Glomerular endothelial cell (primary cell): ENCODE measurements around the gene ASIC3. TPM values are rescaled to one million over a fixed set of nuclear protein-coding genes. Genes with fewer than 3 reads are reported as not detected.
"Not testable (repeated sequence)": the region's sequence is repeated elsewhere in the genome, so short reads cannot be mapped to it uniquely, and the experiment has no call there.

Experiments used
- DNase-seq: peaks from one replicate; pipeline ENCODE4 v3.0.0-alpha.2; 2011; ENCODE audit warnings: low read depth, low spot score; ENCODE audit errors: extremely low read depth
- total RNA-seq: library from RNA; depleted of rRNA; stranded (reverse); fragments of >200 nt; gene quantifications from 2 replicates; pipeline ENCODE4 v1.2.3, GENCODE V29; 2015

Gene ASIC3
- total RNA-seq, 1 donor from 2014 or later, result 1.6 TPM

- no peak for DNase-seq
These were observed 15.1 kb upstream of the ASIC3 start for GRCh38 chr7:151032936-151033863.

GRCh38 chr7:151033864-151034249, 14.5 kb upstream of the ASIC3 start:
- no peak for DNase-seq

- no peak for DNase-seq
These were observed 13.9 kb upstream of the ASIC3 start for GRCh38 chr7:151034312-151035025.

GRCh38 chr7:151035026-151035717, 13.2 kb upstream of the ASIC3 start:
- no peak for DNase-seq

DNA sequence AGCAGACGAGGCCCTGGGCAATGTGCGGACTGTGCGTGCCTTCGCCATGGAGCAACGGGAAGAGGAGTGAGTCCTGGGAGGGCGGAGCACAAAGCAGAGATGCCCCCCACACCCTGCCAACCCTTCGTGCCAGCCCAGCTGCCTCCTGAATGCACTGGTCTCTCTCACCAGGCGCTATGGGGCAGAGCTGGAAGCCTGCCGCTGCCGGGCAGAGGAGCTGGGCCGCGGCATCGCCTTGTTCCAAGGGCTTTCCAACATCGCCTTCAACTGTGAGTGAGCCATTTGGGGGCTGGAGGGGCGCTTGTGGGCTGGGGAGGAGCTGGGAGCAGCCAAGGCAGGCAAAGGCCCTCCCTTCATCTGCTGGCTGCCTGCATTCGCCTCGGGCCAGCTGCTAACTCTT, 12.4 kb upstream of the ASIC3 start:
- DNase-seq, result no peak

- DNase-seq, result no peak
These were observed 9.1 kb upstream of the ASIC3 start for GRCh38 chr7:151038951-151039849.

DNA sequence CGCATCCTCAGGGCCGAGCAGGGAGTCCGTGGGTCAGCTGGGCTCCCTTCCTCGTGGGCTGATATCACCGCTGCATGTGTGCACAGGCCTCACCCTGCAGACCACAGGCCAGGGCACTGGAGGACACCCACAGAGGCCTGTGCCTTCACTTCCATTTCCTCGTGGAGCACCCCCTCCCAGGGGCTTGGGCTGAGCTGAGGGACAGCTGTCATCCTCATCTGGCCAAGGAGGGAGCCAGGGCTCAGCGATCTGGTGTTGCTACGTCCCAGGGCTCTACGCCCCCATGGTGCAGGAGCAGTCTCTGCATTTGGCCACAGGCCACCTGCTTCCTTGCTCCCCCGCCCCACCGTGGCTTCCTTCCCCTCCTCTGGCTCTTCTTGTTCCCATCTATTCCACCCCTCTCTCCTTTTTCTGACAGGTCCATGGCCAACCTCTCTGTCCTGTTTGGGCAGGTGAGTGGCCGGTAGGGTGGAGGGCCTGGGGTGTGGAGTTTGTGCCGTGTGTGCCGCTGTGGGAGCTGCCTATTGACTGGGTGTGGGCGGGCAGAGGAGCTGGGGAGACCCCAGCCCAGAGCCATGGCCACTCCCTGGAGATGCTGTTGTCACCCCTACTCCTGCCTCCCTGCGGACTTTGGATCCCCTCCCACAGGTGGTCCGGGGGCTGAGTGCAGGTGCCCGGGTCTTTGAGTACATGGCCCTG, 8.3 kb upstream of the ASIC3 start:
- no peak for DNase-seq

DNA sequence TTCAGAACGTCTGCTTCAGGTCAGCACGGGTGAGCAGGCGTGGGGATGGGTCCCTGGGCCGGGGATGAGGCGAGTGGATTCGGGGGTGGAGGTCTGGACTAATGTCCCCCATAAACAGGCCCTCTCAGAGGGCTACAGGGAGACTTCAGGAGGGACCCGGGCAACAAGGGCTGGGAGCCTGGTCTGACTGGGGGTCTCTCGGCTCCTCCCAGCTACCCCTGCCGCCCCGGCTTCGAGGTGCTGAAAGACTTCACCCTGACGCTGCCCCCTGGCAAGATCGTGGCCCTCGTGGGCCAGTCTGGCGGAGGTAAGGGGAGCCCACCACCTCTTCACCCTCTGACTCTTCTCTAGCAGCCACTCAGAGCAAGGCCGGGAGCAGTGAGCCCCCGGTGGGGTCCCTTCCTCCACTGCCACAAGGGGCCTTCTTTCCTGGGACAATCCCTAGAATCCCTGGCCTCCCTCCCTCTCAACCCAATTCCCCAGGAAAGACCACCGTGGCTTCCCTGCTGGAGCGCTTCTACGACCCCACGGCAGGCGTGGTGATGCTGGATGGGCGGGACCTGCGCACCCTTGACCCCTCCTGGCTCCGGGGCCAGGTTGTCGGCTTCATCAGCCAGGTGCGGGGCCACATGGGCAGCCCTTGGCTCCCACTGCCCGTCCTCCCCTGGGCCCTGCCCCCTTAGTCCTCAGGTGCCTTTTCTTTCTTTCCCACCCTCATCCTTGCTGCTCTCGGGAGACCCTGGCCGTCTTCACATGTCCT, 7.5 kb upstream of the ASIC3 start:
- DNase-seq, result no peak

DNA sequence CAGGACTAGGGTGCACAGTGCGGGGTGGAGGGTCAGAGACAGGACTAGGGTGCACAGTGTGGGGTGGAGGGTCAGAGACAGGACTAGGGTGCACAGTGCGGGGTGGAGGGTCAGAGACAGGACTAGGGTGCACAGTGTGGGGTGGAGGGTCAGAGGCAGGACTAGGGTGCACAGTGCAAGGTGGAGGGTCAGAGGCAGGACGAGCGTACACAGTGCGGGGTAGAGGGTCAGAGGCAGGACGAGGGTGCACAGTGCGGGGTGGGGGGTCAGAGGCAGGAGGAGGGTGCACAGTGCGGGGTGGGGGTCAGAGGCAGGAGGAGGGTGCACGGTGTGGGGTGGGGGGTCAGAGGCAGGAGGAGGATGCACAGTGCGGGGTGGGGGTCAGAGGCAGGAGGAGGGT, 4.9 kb upstream of the ASIC3 start:
- not testable (repeated sequence) for DNase-seq

- DNase-seq, result no peak
These were observed 4.4 kb upstream of the ASIC3 start for GRCh38 chr7:151043959-151044358.

- DNase-seq, result no peak
These were observed 3.1 kb upstream of the ASIC3 start for GRCh38 chr7:151045262-151045661.

DNA sequence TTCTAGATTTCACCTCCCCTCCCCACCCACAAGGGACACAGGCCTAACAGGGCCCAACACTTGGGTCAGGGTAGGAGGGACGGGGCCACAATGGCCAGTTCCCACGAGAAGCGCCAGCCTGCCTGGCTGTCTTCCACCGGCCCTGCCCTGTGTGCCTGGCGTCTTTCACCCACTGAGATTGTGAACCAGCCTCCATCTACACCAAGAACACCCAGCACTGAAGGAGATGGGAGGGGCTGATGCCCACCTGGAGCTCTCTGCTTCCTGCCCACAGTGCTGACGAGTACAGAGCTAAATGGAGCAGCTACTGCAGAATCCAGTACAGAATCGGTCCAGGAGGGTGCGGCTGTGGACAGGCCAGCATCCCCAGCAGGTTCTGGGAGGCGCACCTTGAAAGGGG, 2.4 kb upstream of the ASIC3 start:
- no peak for DNase-seq

- DNase-seq, result no peak
These were observed 1.4 kb upstream of the ASIC3 start for GRCh38 chr7:151046603-151047573.

- DNase-seq, result no peak
These were observed 656 bp downstream of the ASIC3 start for GRCh38 chr7:151048911-151049463.

- DNase-seq, result no peak
These were observed 2.8 kb downstream of the ASIC3 start for GRCh38 chr7:151051108-151051507.

DNA sequence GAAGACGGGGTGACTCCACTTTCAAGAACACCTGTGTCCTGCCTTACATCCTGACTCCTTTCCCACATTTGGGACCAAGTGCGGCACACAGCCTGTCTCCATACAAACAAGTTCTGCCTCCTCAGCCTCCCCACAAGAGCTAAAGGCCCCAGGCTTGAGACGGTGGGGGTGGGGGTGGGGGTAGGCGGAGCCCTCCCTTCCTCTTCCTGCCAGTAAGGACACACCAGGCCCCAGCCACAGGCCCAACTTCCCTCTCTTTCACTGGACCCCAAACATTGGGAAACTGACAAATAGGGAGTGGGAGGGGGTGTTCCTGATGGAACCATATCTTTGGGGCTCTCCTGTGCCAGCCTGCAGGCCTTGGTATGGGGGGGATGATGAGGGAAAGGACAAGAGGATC, 4.8 kb downstream of the ASIC3 start:
- no peak for DNase-seq

GRCh38 chr7:151053751-151054150, 5.4 kb downstream of the ASIC3 start:
- DNase-seq, result no peak

GRCh38 chr7:151056283-151056665, 7.9 kb downstream of the ASIC3 start:
- no peak for DNase-seq
